IMR-90 (cell line): Measurements from ENCODE around the gene KCNN4. TPM values are rescaled to one million over a fixed set of nuclear protein-coding genes. Genes with fewer than 3 reads are reported as not detected.

Experiments used
- ATAC-seq: fragments of 200-7000 bp; cut with Tn5 transposase; 2 replicates; pipeline ENCODE4 v1.9.1; 2020; ENCODE audit warnings: low read depth, mild to moderate bottlenecking, moderate library complexity
- BruUV-seq: library from RNA; stranded (reverse); fragments of 400-500 nt; replicated peaks from 2 replicates; lab custom pipeline; 2021; lab: Mats Ljungman, UMichigan
- CTCF ChIA-PET: fragments of 300-600 bp; formaldehyde crosslinking; extraction: SDS; loops from one replicate; lab custom pipeline; 2021; ENCODE audit warnings: antibody characterized with exemption; lab: Yijun Ruan, JAX
- POLR2A ChIA-PET: fragments of 300-600 bp; sonication (Branson Sonifier 250); formaldehyde crosslinking; loops from one replicate; lab custom pipeline; 2022; ENCODE audit warnings: antibody characterized with exemption; ENCODE audit not compliant: unreplicated experiment; lab: Charles Lee
- DNase-seq: peaks from one replicate; pipeline ENCODE4 v3.0.0; 2013
- H2AFZ ChIP-seq: replicated peaks from 2 replicates; pipeline ENCODE3; 2013; ENCODE audit warnings: low read length, mild to moderate bottlenecking; ENCODE audit not compliant: poor library complexity
- H2AK5ac ChIP-seq: 2 replicates; pipeline ENCODE4 v1.6.1; 2013; ENCODE audit warnings: low read depth, low read length, inconsistent platforms
- H2AK9ac ChIP-seq: replicated peaks from 2 replicates; pipeline ENCODE3; 2013; ENCODE audit warnings: mild to moderate bottlenecking, low read depth, low read length, moderate library complexity; ENCODE audit not compliant: poor library complexity
- H2BK120ac ChIP-seq: 2 replicates; pipeline ENCODE4 v1.6.1; 2013; ENCODE audit warnings: low read depth, low read length, inconsistent platforms
- H2BK15ac ChIP-seq: 3 replicates; pipeline ENCODE4 v1.6.1; 2013; ENCODE audit warnings: low read depth, low read length, inconsistent platforms
- H2BK20ac ChIP-seq: 2 replicates; pipeline ENCODE4 v1.6.1; 2013; ENCODE audit warnings: low read depth, mild to moderate bottlenecking, inconsistent platforms, low read length, moderate library complexity
- H2BK5ac ChIP-seq: 2 replicates; pipeline ENCODE4 v1.6.1; 2013; ENCODE audit warnings: mild to moderate bottlenecking, low read depth, low read length, inconsistent platforms; ENCODE audit not compliant: poor library complexity, severe bottlenecking
- H3K14ac ChIP-seq: replicated peaks from 2 replicates; pipeline ENCODE4 v1.6.1; 2013; ENCODE audit warnings: low read depth, low read length, inconsistent platforms
- H3K18ac ChIP-seq: 2 replicates; pipeline ENCODE4 v1.6.1; 2013; ENCODE audit warnings: low read depth, low read length, control low read depth
- H3K23ac ChIP-seq: 2 replicates; pipeline ENCODE4 v1.6.1; 2013; ENCODE audit warnings: low read depth, low read length, inconsistent platforms
- H3K27ac ChIP-seq: 2 replicates; pipeline ENCODE4 v1.5.1; 2013; ENCODE audit warnings: mild to moderate bottlenecking, control low read depth, low read length; ENCODE audit not compliant: insufficient read depth
- H3K27me3 ChIP-seq: 2 replicates; pipeline ENCODE4 v1.6.1; 2013; ENCODE audit warnings: low read length; ENCODE audit not compliant: control insufficient read depth, insufficient read depth
- H3K36me3 ChIP-seq: 2 replicates; pipeline ENCODE4 v1.6.1; 2013; ENCODE audit warnings: low read length, mixed read lengths; ENCODE audit not compliant: control insufficient read depth, insufficient read depth
- H3K4ac ChIP-seq: 2 replicates; pipeline ENCODE4 v1.6.1; 2013; ENCODE audit warnings: low read depth, low read length, inconsistent platforms
- H3K4me1 ChIP-seq: 2 replicates; pipeline ENCODE4 v1.6.1; 2013; ENCODE audit warnings: low read length, mixed read lengths; ENCODE audit not compliant: control insufficient read depth, insufficient read depth
- H3K4me2 ChIP-seq: 2 replicates; pipeline ENCODE4 v1.6.1; 2013; ENCODE audit warnings: low read depth, mild to moderate bottlenecking, control low read depth, low read length, moderate library complexity
- H3K4me3 ChIP-seq: 2 replicates; pipeline ENCODE4 v1.5.1; 2013; ENCODE audit warnings: low read depth, mild to moderate bottlenecking, control low read depth, low read length, moderate library complexity; ENCODE audit not compliant: insufficient read depth
- H3K56ac ChIP-seq: 2 replicates; pipeline ENCODE4 v1.6.1; 2013; ENCODE audit warnings: low read length, inconsistent platforms; ENCODE audit not compliant: insufficient read depth; ENCODE audit errors: extremely low read depth
- H3K79me1 ChIP-seq, 2 experiments: 2 replicates each; pipeline ENCODE4 v1.6.1; 2013; ENCODE audit warnings: low read length in 2 of 2, inconsistent platforms in 1 of 2, low read depth in 1 of 2
- H3K9ac ChIP-seq: 2 replicates; pipeline ENCODE4 v1.6.1; 2013; ENCODE audit warnings: low read depth, low read length, control low read depth
- H3K9me1 ChIP-seq: 2 replicates; pipeline ENCODE4 v1.6.1; 2013; ENCODE audit warnings: low read length, inconsistent platforms; ENCODE audit not compliant: insufficient read depth
- H3K9me3 ChIP-seq: 2 replicates; pipeline ENCODE4 v1.6.1; 2013; ENCODE audit warnings: low read length; ENCODE audit not compliant: control insufficient read depth, insufficient read depth
- H4K20me1 ChIP-seq: 2 replicates; pipeline ENCODE4 v1.6.1; 2013; ENCODE audit warnings: low read length, inconsistent platforms; ENCODE audit not compliant: insufficient read depth
- H4K5ac ChIP-seq: 2 replicates; pipeline ENCODE4 v1.6.1; 2013; ENCODE audit warnings: mild to moderate bottlenecking, low read depth, low read length, control low read depth
- H4K8ac ChIP-seq, 2 experiments: 2 replicates each; pipeline ENCODE4 v1.6.1; 2013; ENCODE audit warnings: low read depth in 2 of 2, low read length in 2 of 2, control low read depth in 1 of 2, inconsistent platforms in 1 of 2
- H4K91ac ChIP-seq: 2 replicates; pipeline ENCODE4 v1.6.1; 2013; ENCODE audit warnings: low read depth, low read length, inconsistent platforms; ENCODE audit not compliant: insufficient read depth
- CEBPB ChIP-seq: IDR thresholded peaks from 2 replicates; pipeline ENCODE4 v1.6.1; 2012; ENCODE audit warnings: low read depth, low read length, improper control_type of control experiment
- CHD1 ChIP-seq: IDR thresholded peaks from 2 replicates; pipeline ENCODE4 v1.6.1; 2012; ENCODE audit warnings: low read depth, low read length, improper control_type of control experiment
- CTCF ChIP-seq: conservative IDR thresholded peaks from 2 replicates; pipeline ENCODE4 v1.5.1; 2012; ENCODE audit warnings: mild to moderate bottlenecking, low read depth, low read length, improper control_type of control experiment
- ELK1 ChIP-seq: fragments of 150-350 bp; IDR thresholded peaks from 2 replicates; pipeline ENCODE4 v1.6.1; 2016; ENCODE audit warnings: low read depth, mild to moderate bottlenecking, low read length, moderate library complexity, borderline replicate concordance
- FOS ChIP-seq: fragments of 150-350 bp; IDR thresholded peaks from 2 replicates; pipeline ENCODE4 v1.6.1; 2016; ENCODE audit warnings: low read depth, low read length
- MAFK ChIP-seq: IDR thresholded peaks from 2 replicates; pipeline ENCODE4 v1.6.1; 2012; ENCODE audit warnings: low read depth, low read length, improper control_type of control experiment
- MAZ ChIP-seq: IDR thresholded peaks from 2 replicates; pipeline ENCODE4 v1.6.1; 2012; ENCODE audit warnings: low read depth, mild to moderate bottlenecking, low read length, improper control_type of control experiment, moderate library complexity, borderline replicate concordance
- MXI1 ChIP-seq: IDR thresholded peaks from 2 replicates; pipeline ENCODE4 v1.6.1; 2012; ENCODE audit warnings: low read depth, mild to moderate bottlenecking, low read length, moderate library complexity, borderline replicate concordance
- POLR2A ChIP-seq: IDR thresholded peaks from 2 replicates; pipeline ENCODE4 v1.6.1; 2012; ENCODE audit warnings: mild to moderate bottlenecking, low read depth, low read length
- RAD21 ChIP-seq: IDR thresholded peaks from 2 replicates; pipeline ENCODE4 v1.6.1; 2012; ENCODE audit warnings: low read length, improper control_type of control experiment
- RFX5 ChIP-seq: IDR thresholded peaks from 2 replicates; pipeline ENCODE4 v1.8.0; 2012; ENCODE audit warnings: low read depth, mild to moderate bottlenecking, low read length, moderate library complexity
- SMC3 ChIP-seq: fragments of 150-350 bp; IDR thresholded peaks from 2 replicates; pipeline ENCODE4 v1.6.1; 2016; ENCODE audit warnings: low read depth, mild to moderate bottlenecking, antibody characterized with exemption, low read length, moderate library complexity
- WGBS, 2 experiments: methylation state at CpG; one replicate each; pipeline versions ENCODE4 v1.1.5 to v1.1.7; 2013; ENCODE audit warnings: missing lambda C conversion rate in 2 of 2; ENCODE audit not compliant: insufficient read length in 1 of 2; ENCODE audit errors: extremely low coverage in 2 of 2; 5-methylcytosine and 5-hydroxymethylcytosine counted together
- dilution Hi-C: fragments of 300-500 bp; cut with HindIII; formaldehyde crosslinking; loops from one replicate; pipeline ENCODE4 v1.14.3; 2018; ENCODE audit warnings: low sequenced_read_pairs; ENCODE audit not compliant: unreplicated experiment
- in situ Hi-C: fragments of 300-500 bp; cut with MboI; formaldehyde crosslinking; loops from 3 replicates; pipeline ENCODE4 v1.14.3; 2019; ENCODE audit warnings: low sequenced_read_pairs, inconsistent platforms, mixed read lengths
- intact Hi-C: fragments of 100-400 bp; cut with micrococcal nuclease; formaldehyde crosslinking; loops from 2 replicates; pipeline ENCODE4 v1.10.0; 2022
- polyA plus RNA-seq, 3 experiments: library from polyadenylated mRNA; depleted of rRNA; stranded (reverse); fragments of >200 nt; gene quantifications; 2 replicates each; pipeline ENCODE4 v1.2.3, GENCODE V29; 2012; ENCODE audit warnings: low replicate concordance in 1 of 3
- total RNA-seq: library from RNA; depleted of rRNA; stranded (reverse); fragments of >200 nt; gene quantifications from 2 replicates; pipeline ENCODE4 v1.2.3, GENCODE V29; 2012

Gene KCNN4
- total and polyA plus RNA-seq, 2 of the 4 experiments (the other 2 are of a cell fraction), result 0.54 to 0.99 TPM

GRCh38 chr19:43814663-43815352 lies 34.0 kb upstream of the KCNN4 start:
- no peak overlapping the region for H2AK9ac ChIP-seq
- H3K56ac ChIP-seq, result no peak overlapping the region
- H4K5ac ChIP-seq, result no peak overlapping the region
- dilution Hi-C loops (no loop called here), intact Hi-C loops (loop anchor here (5.0 kb wide), 1 partner anchor 528 kb away; no protein-coding TSS in a partner anchor), in situ Hi-C loops (no loop called here)
- H2BK15ac ChIP-seq, result no peak overlapping the region
- H3K4me2 ChIP-seq, result no peak overlapping the region
- no peaks in the 10 kb centered on the region for H3K36me3 ChIP-seq
- H3K4ac ChIP-seq, result no peak overlapping the region
- H2BK20ac ChIP-seq, result no peak overlapping the region
- no peak overlapping the region for H4K91ac ChIP-seq
- no peaks in the 10 kb centered on the region for H4K20me1 ChIP-seq
- H3K9me1 ChIP-seq, result no peaks in the 10 kb centered on the region
- no peak overlapping the region for H2BK120ac ChIP-seq
- ATAC-seq (no peak), DNase-seq (no peak)
- H3K4me1 ChIP-seq, result no peaks in the 10 kb centered on the region
- 94% methylated on average over 3 of the region's 5 CpGs; no CpG with 5 or more reads in 1 of the 2 experiments for WGBS, 2 experiments
- POLR2A ChIA-PET, result no interaction called here
- H3K18ac ChIP-seq, result no peak overlapping the region
- H3K9ac ChIP-seq, result no peak overlapping the region
- H3K9me3 ChIP-seq, result no peaks in the 10 kb centered on the region
- no peak overlapping the region for H4K8ac ChIP-seq
- no peak overlapping the region for H3K4me3 ChIP-seq
- H3K14ac ChIP-seq, result no peak overlapping the region
- BruUV-seq, result no TSS peak
- H3K27ac ChIP-seq, result no peak overlapping the region
- no peak overlapping the region for H2AFZ ChIP-seq
- TF ChIP-seq RAD21 (no peak), MAFK (no peak), CHD1 (no peak), FOS (no peak), MAZ (no peak), SMC3 (no peak), RFX5 (no peak), CEBPB (no peak), CTCF (no peak), ELK1 (no peak), POLR2A (no peak), MXI1 (no peak)
- no peaks in the 10 kb centered on the region for H3K79me1 ChIP-seq
- no peak overlapping the region for H2BK5ac ChIP-seq
- no peak overlapping the region for H3K23ac ChIP-seq
- CTCF ChIA-PET, result no interaction called here
- H2AK5ac ChIP-seq, result no peak overlapping the region
- peaks cover 8% of the 10 kb centered on the region for H3K27me3 ChIP-seq
